ENCODE measurements around the gene ULK1.

GRCh38 chr12:131844656-131845055 lies 49.8 kb upstream of the ULK1 start:
- TF ChIP-seq POLR2A (IDR thresholded peaks at IDR 0.05; ENCODE audit: low read length) = no peak
- TF ChIP-seq GATA1 (IDR thresholded peaks at IDR 0.05; ENCODE audit: low read depth, low read length) = no peak
